ENCODE data around the gene PCDHB7.
"Not testable (repeated sequence)": the region's sequence is repeated elsewhere in the genome, so short reads cannot be mapped to it uniquely, and the experiment has no call there.

PCDHB7 gene

GRCh38 chr5:141172381-141173204, at the start of gene PCDHB7:
PCDHB7 (plus strand) TSS chr5:141172644; CDS start chr5:141172836, 192 bp downstream.
- DNase-seq (ENCODE audit: low spot score in 2 of 2) (no peak), ATAC-seq (no peak)
- H3K27ac Mint-ChIP-seq, result no peak within 1 kb of the TSS
- H3K4me1 Mint-ChIP-seq, result no peaks in the 10 kb centered on the region
- H3K4me3 Mint-ChIP-seq, result no peak within 1 kb of the TSS
- no peaks in the 10 kb centered on the region for H3K9me3 Mint-ChIP-seq
- no peaks in the 10 kb centered on the region for H3K36me3 Mint-ChIP-seq

GRCh38 chr5:141123396-141124135, 48.9 kb upstream of the PCDHB7 start:
- H3K4me3 Mint-ChIP-seq; H3K9me3 Mint-ChIP-seq; H3K36me3 Mint-ChIP-seq; DNase-seq (ENCODE audit: low spot score in 2 of 2); H3K27ac Mint-ChIP-seq; H3K4me1 Mint-ChIP-seq; ATAC-seq: not testable (repeated sequence)

DNA sequence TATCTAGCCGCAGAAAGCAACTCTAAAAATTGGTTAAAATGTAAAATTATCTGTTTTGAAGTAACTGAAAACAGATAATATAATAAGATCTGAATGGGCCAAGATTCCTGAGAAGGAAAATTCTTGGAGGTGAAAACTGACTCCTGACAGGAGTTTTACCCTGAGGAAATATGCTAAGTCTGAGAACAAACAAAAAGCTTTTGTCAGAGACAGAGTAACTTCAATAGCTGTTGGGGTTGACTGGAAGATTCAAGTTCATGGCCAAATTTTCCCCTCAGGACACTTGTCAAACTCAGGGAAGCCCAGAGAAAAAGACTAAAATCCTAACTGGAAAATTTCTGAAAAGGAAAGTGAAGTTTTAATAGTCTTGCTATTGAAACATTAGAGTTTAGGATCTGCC, 45.1 kb upstream of the PCDHB7 start:
- H3K9me3 Mint-ChIP-seq, result peaks cover 3% of the 10 kb centered on the region
- H3K4me1 Mint-ChIP-seq, result no peaks in the 10 kb centered on the region
- H3K36me3 Mint-ChIP-seq, result no peaks in the 10 kb centered on the region
- no peak overlapping the region for H3K4me3 Mint-ChIP-seq
- no peak for ATAC-seq
- DNase-seq (ENCODE audit: low spot score in 2 of 2), result no peak
- H3K27ac Mint-ChIP-seq, result no peak overlapping the region

- H3K4me3 Mint-ChIP-seq, result no peak within 1 kb of the TSS
- ATAC-seq (no peak), DNase-seq (ENCODE audit: low spot score in 2 of 2) (no peak)
- no peaks in the 10 kb centered on the region for H3K36me3 Mint-ChIP-seq
- H3K4me1 Mint-ChIP-seq, result no peaks in the 10 kb centered on the region
- H3K27ac Mint-ChIP-seq, result no peak within 1 kb of the TSS
- peaks cover 11% of the 10 kb centered on the region for H3K9me3 Mint-ChIP-seq
Observed at GRCh38 chr5:141135030-141135717, 37.3 kb upstream of the PCDHB7 start, which contains the start of gene PCDHB5. PCDHB5 (plus strand) TSS chr5:141135206; CDS start chr5:141135435, 229 bp downstream.

GRCh38 chr5:141135718-141136266, 36.7 kb upstream of the PCDHB7 start:
- ATAC-seq (no peak), DNase-seq (ENCODE audit: low spot score in 2 of 2) (no peak)
- H3K4me3 Mint-ChIP-seq, result no peak overlapping the region
- H3K4me1 Mint-ChIP-seq, result no peaks in the 10 kb centered on the region
- no peaks in the 10 kb centered on the region for H3K36me3 Mint-ChIP-seq
- H3K27ac Mint-ChIP-seq, result no peak overlapping the region
- H3K9me3 Mint-ChIP-seq, result peaks cover 8% of the 10 kb centered on the region

GRCh38 chr5:141137346-141137745, 35.1 kb upstream of the PCDHB7 start:
- peaks cover 12% of the 10 kb centered on the region for H3K9me3 Mint-ChIP-seq
- not testable (repeated sequence) for H3K4me3 Mint-ChIP-seq; H3K27ac Mint-ChIP-seq; DNase-seq (ENCODE audit: low spot score in 2 of 2); ATAC-seq; H3K4me1 Mint-ChIP-seq; H3K36me3 Mint-ChIP-seq

- no peak for DNase-seq (ENCODE audit: low spot score in 2 of 2)
- ATAC-seq, result no peak
- H3K4me3 Mint-ChIP-seq, result no peak within 1 kb of the TSS
Observed at GRCh38 chr5:141149812-141150211, 22.6 kb upstream of the PCDHB7 start, which contains the start of gene PCDHB6. PCDHB6 (plus strand) TSS chr5:141150057; CDS start chr5:141150258, 201 bp downstream.

DNA sequence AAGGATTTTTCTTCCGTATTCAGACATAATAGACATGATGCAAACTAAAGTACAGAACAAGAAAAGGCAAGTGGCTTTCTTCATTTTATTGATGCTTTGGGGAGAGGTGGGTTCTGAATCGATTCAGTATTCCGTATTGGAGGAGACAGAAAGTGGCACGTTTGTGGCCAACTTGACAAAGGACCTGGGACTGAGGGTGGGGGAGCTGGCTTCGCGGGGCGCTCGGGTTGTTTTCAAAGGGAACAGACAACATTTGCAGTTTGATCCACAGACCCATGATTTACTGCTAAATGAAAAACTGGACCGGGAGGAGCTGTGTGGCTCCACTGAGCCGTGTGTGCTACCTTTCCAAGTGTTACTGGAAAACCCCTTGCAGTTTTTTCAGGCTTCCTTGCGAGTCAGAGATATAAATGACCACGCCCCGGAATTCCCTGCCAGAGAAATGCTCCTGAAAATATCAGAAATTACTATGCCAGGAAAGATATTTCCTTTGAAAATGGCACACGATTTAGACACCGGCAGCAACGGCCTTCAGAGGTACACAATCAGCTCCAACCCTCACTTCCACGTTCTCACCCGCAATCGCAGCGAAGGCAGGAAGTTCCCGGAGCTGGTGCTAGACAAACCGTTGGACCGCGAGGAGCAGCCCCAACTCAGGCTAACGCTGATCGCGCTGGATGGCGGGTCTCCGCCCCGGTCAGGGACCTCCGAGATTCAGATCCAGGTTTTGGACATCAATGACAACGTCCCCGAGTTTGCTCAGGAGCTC, 22.0 kb upstream of the PCDHB7 start:
- no peak for ATAC-seq
- Mint-ChIP-seq H3K36me3 (no peaks in the 10 kb centered on the region), H3K4me3 (no peak overlapping the region), H3K4me1 (peaks cover 6% of the 10 kb centered on the region), H3K27ac (no peak overlapping the region), H3K9me3 (peaks cover 5% of the 10 kb centered on the region)
- no peak for DNase-seq (ENCODE audit: low spot score in 2 of 2)

More at GRCh38 chr5:141149812-141150211, 22.6 kb upstream of the PCDHB7 start, which contains the start of gene PCDHB6:
- Mint-ChIP-seq H3K4me1 (peaks cover 6% of the 10 kb centered on the region), H3K36me3 (no peaks in the 10 kb centered on the region), H3K9me3 (peaks cover 5% of the 10 kb centered on the region), H3K27ac (no peak within 1 kb of the TSS)

DNA sequence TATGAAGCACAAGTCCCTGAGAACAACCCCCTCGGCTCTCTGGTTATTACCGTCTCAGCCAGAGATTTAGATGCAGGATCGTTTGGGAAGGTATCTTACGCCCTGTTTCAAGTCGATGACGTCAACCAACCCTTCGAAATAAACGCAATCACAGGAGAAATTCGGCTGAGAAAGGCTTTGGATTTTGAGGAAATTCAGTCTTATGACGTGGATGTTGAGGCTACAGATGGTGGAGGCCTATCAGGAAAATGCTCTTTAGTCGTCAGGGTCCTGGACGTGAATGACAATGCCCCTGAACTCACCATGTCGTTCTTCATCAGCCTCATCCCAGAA, 21.5 kb upstream of the PCDHB7 start:
- peaks cover 5% of the 10 kb centered on the region for H3K9me3 Mint-ChIP-seq
- no peak overlapping the region for H3K4me3 Mint-ChIP-seq
- ATAC-seq (no peak), DNase-seq (ENCODE audit: low spot score in 2 of 2) (no peak)
- H3K4me1 Mint-ChIP-seq, result peaks cover 6% of the 10 kb centered on the region
- no peak overlapping the region for H3K27ac Mint-ChIP-seq
- H3K36me3 Mint-ChIP-seq, result no peaks in the 10 kb centered on the region

DNA sequence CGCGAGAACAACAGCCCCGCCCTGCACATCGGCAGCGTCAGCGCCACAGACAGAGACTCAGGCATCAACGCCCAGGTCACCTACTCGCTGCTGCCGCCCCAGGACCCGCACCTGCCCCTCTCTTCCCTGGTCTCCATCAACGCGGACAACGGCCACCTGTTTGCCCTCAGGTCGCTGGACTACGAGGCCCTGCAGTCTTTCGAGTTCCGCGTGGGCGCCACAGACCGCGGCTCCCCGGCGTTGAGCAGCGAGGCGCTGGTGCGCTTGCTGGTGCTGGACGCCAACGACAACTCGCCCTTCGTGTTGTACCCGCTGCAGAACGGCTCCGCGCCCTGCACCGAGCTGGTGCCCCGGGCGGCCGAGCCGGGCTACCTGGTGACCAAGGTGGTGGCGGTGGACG, 20.8 kb upstream of the PCDHB7 start:
- not testable (repeated sequence) for H3K27ac Mint-ChIP-seq; DNase-seq (ENCODE audit: low spot score in 2 of 2); H3K4me3 Mint-ChIP-seq; H3K4me1 Mint-ChIP-seq; H3K36me3 Mint-ChIP-seq; H3K9me3 Mint-ChIP-seq; ATAC-seq

GRCh38 chr5:141152096-141152495, 20.3 kb upstream of the PCDHB7 start:
- H3K27ac Mint-ChIP-seq; H3K9me3 Mint-ChIP-seq; DNase-seq (ENCODE audit: low spot score in 2 of 2); H3K4me1 Mint-ChIP-seq; H3K36me3 Mint-ChIP-seq; ATAC-seq; H3K4me3 Mint-ChIP-seq: not testable (repeated sequence)

DNA sequence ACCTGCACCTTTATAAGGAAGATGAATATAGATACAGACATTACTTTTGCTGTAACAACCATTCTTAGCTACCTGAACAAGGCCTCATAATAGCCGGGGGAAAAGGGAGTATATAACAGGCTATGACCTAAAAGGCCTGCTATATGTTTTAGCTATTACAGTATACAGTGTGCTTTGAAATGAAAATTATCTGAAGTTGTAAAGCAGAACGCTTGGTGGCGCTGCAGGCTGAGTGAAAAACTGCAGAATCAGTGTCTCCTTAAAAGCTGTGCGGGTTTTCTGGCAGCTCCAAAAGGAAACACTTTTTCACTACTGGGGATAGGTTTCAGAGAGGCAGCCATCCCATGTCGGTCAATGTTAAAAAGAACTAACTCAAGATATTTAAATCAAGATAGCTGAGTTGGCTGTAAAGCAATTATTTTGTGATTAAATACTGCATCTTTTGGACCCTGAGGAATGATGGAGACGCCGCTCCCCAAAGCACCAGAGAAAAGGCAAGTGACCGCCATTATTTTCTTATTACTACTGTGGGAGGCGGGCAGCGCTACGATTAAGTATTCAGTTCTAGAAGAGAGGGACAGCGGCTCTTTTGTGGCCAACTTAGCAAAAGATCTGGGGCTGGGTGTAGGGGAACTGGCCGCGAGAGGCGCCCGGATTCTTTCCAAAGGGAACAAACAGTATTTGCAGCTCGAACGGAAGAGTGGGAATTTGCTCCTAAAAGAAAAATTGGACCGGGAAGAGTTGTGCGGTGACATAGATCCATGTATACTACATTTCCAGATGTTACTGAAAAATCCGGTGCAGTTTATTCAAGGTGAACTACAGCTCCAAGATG, 16.7 kb upstream of the PCDHB7 start:
- H3K27ac Mint-ChIP-seq, result no peak overlapping the region
- no peaks in the 10 kb centered on the region for H3K36me3 Mint-ChIP-seq
- DNase-seq (ENCODE audit: low spot score in 2 of 2) (no peak), ATAC-seq (no peak)
- no peaks in the 10 kb centered on the region for H3K4me1 Mint-ChIP-seq
- H3K4me3 Mint-ChIP-seq, result no peak overlapping the region
- H3K9me3 Mint-ChIP-seq, result peaks cover 2% of the 10 kb centered on the region

DNA sequence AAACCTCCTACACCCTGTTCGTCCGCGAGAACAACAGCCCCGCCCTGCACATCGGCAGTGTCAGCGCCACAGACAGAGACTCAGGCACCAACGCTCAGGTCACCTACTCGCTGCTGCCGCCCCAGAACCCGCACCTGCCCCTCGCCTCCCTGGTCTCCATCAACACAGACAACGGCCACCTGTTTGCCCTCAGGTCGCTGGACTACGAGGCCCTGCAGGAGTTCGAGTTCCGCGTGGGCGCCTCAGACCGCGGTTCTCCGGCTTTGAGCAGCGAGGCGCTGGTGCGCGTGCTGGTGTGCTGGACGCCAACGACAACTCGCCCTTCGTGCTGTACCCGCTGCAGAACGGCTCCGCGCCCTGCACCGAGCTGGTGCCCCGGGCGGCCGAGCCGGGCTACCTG, 15.1 kb upstream of the PCDHB7 start:
- DNase-seq (ENCODE audit: low spot score in 2 of 2); H3K36me3 Mint-ChIP-seq; H3K27ac Mint-ChIP-seq; H3K9me3 Mint-ChIP-seq; H3K4me1 Mint-ChIP-seq; H3K4me3 Mint-ChIP-seq; ATAC-seq: not testable (repeated sequence)

GRCh38 chr5:141157901-141158300, 14.5 kb upstream of the PCDHB7 start:
- not testable (repeated sequence) for H3K9me3 Mint-ChIP-seq; ATAC-seq; H3K4me3 Mint-ChIP-seq; H3K36me3 Mint-ChIP-seq; H3K4me1 Mint-ChIP-seq; H3K27ac Mint-ChIP-seq; DNase-seq (ENCODE audit: low spot score in 2 of 2)
